Heart left ventricle (tissue), 13 donors: ENCODE results near the gene CENPC.

ENCODE experiments used
- CTCF ChIP-seq, 12 donors: fragments of 200-600 bp; sonication (generic) in 4 of 12; IDR thresholded peaks; one replicate each; pipeline versions ENCODE4 v1.5.0 to v1.8.0; 2018 to 2022; ENCODE audit warnings: antibody characterized with exemption in 12 of 12, mild to moderate bottlenecking in 5 of 12
- POLR2A ChIP-seq, 2 donors: fragments of 450-650 bp; IDR thresholded peaks; one replicate each; pipeline ENCODE4 v1.6.1; 2017; ENCODE audit warnings: antibody characterized with exemption in 2 of 2, mild to moderate bottlenecking in 2 of 2, moderate library complexity in 2 of 2
- donor health status: ischemic (EF 13 %, LVEDD 7.1; RV severe dilation, severe dysfunction).
- donor health status: DM: no; HTN: yes; CAD: no.
- donor health status: DM: no; HTN: no; CAD: no.
- donor health status: ischemic (EF 25% LVEDD 6.9; RV normal size, moderate dysfunction).
- donor health status: ischemic (EF 25% LVEDD 5.7; RV mildly dilated, moderate dysfunction).
- donor health status: ischemic (EF 35%, LVEDD 5.7; RV mildly dilated, moderate dysfunction).
- donor health status: nonischemic (EF 11% LVEDD 7.7; RV severe dilation, severe dysfunction).
- donor health status: DM: yes; HTN: yes; CAD: no.
- donor health status: PGD.
- donor health status: ischemic (EF 29% LVEDD 5.4; RV normal size, mild dysfunction).
- donor health status: nonischemic (EF 23%, LVEDD 6.1; RV moderate dilation, normal function).

- TF ChIP-seq CTCF (IDR thresholded peaks at IDR 0.05) (no peak), POLR2A (IDR thresholded peaks at IDR 0.05) (no peak)
Observed at GRCh38 chr4:67466751-67467150, 78.6 kb downstream of the CENPC start.
